HG03342 (cell line): Measurements from ENCODE around the gene GRB14.
"Not testable (repeated sequence)": the region's sequence is repeated elsewhere in the genome, so short reads cannot be mapped to it uniquely, and the experiment has no call there.

ENCODE experiments used
- ATAC-seq: cut with Tn5 transposase; IDR thresholded peaks from one replicate; pipeline ENCODE4 v1.9.1; 2021; ENCODE audit warnings: mild to moderate bottlenecking, moderate library complexity; ENCODE audit not compliant: unreplicated experiment

GRB14 gene

GRCh38 chr2:164560181-164560792 lies 61.0 kb downstream of the GRB14 start:
- ATAC-seq: peak; percentile 54

GRCh38 chr2:164558450-164558849 lies 62.8 kb downstream of the GRB14 start:
- no peak for ATAC-seq

- no peak for ATAC-seq
Measured at GRCh38 chr2:164554487-164554886, 66.8 kb downstream of the GRB14 start.

- no peak for ATAC-seq
Measured at GRCh38 chr2:164551519-164551918, 69.8 kb downstream of the GRB14 start.

GRCh38 chr2:164549705-164550104 lies 71.6 kb downstream of the GRB14 start:
- ATAC-seq: not testable (repeated sequence)

GRCh38 chr2:164545484-164545883 lies 75.8 kb downstream of the GRB14 start:
- no peak for ATAC-seq

- ATAC-seq: no peak
Measured at GRCh38 chr2:164542581-164543021, 78.7 kb downstream of the GRB14 start.

GRCh38 chr2:164538240-164538866 lies 82.9 kb downstream of the GRB14 start:
- peak; percentile 76 for ATAC-seq

- no peak for ATAC-seq
Measured at GRCh38 chr2:164535280-164536025, 85.8 kb downstream of the GRB14 start.

- ATAC-seq: no peak
Measured at GRCh38 chr2:164530464-164530863, 90.8 kb downstream of the GRB14 start.

GRCh38 chr2:164523726-164524125 lies 97.6 kb downstream of the GRB14 start:
- ATAC-seq: no peak

- no peak for ATAC-seq
Measured at GRCh38 chr2:164523009-164523408, 98.3 kb downstream of the GRB14 start.

GRCh38 chr2:164522561-164522981 lies 98.7 kb downstream of the GRB14 start:
- no peak for ATAC-seq

- ATAC-seq: no peak
Measured at GRCh38 chr2:164515734-164516133, 105.5 kb downstream of the GRB14 start.

- ATAC-seq: no peak
Measured at GRCh38 chr2:164515030-164515429, 106.3 kb downstream of the GRB14 start.

GRCh38 chr2:164514491-164514890 lies 106.8 kb downstream of the GRB14 start:
- ATAC-seq: no peak

- no peak for ATAC-seq
Measured at GRCh38 chr2:164512871-164513270, 108.4 kb downstream of the GRB14 start.

GRCh38 chr2:164511738-164512137 lies 109.5 kb downstream of the GRB14 start:
- no peak for ATAC-seq

GRCh38 chr2:164510895-164511294 lies 110.4 kb downstream of the GRB14 start:
- ATAC-seq: no peak

GRCh38 chr2:164509137-164509877 lies 112.0 kb downstream of the GRB14 start:
- no peak for ATAC-seq

GRCh38 chr2:164504253-164504652 lies 117.0 kb downstream of the GRB14 start:
- no peak for ATAC-seq
